Caco-2 (cell line): ENCODE data around the gene KRT37. TPM values are rescaled to one million over a fixed set of nuclear protein-coding genes. Genes with fewer than 3 reads are reported as not detected.
A peak's percentile ranks its signal among the peaks of the same experiment; 100 is the strongest.
"Not testable (repeated sequence)": the region's sequence is repeated elsewhere in the genome, so short reads cannot be mapped to it uniquely, and the experiment has no call there.

Experiments
- BruUV-seq: library from RNA; stranded (reverse); fragments of 400-500 nt; replicated peaks from 2 replicates; lab custom pipeline; 2021; lab: Mats Ljungman, UMichigan
- CTCF ChIA-PET: fragments of 300-600 bp; sonication (Branson Sonifier 250); formaldehyde crosslinking; loops from one replicate; lab custom pipeline; 2022; ENCODE audit warnings: antibody characterized with exemption; lab: Charles Lee
- POLR2A ChIA-PET: fragments of 300-600 bp; sonication (Branson Sonifier 250); formaldehyde crosslinking; loops from one replicate; lab custom pipeline; 2022; ENCODE audit warnings: antibody characterized with exemption; lab: Charles Lee
- DNase-seq, 2 experiments: peaks; one replicate each; pipeline versions ENCODE4 v3.0.0 to v3.0.0-alpha.2; 2020 to 2022
- H3K27me3 ChIP-seq: replicated peaks from 2 replicates; pipeline ENCODE4 v1.6.0; 2011; ENCODE audit warnings: low read length; ENCODE audit not compliant: control insufficient read depth, insufficient read depth
- H3K36me3 ChIP-seq: 2 replicates; pipeline ENCODE4 v1.5.1; 2011; ENCODE audit warnings: low read length; ENCODE audit not compliant: control insufficient read depth, insufficient read depth
- H3K4me1 ChIP-seq: fragments of 250-450 bp; sonication (Bioruptor Pico); 2 replicates; pipeline ENCODE4 v1.5.1; 2020; ENCODE audit warnings: mild to moderate bottlenecking
- H3K4me3 ChIP-seq: 2 replicates; pipeline ENCODE4 v1.5.1; 2011; ENCODE audit warnings: low read depth, mild to moderate bottlenecking, control low read depth, low read length
- H3K9me3 ChIP-seq: fragments of 250-450 bp; sonication (Bioruptor Pico); 2 replicates; pipeline ENCODE4 v1.5.1; 2020; ENCODE audit warnings: mild to moderate bottlenecking, moderate library complexity
- H3K27ac Mint-ChIP-seq: one replicate; pipeline ENCODE4 v1.8.0; 2022; ENCODE audit warnings: mixed read lengths; ENCODE audit not compliant: unreplicated experiment
- H3K27me3 Mint-ChIP-seq: one replicate; pipeline ENCODE4 v1.8.0; 2022; ENCODE audit warnings: mixed read lengths; ENCODE audit not compliant: insufficient read depth, unreplicated experiment
- H3K36me3 Mint-ChIP-seq: one replicate; pipeline ENCODE4 v1.8.0; 2022; ENCODE audit warnings: mild to moderate bottlenecking, mixed read lengths; ENCODE audit not compliant: insufficient read depth, unreplicated experiment
- H3K4me1 Mint-ChIP-seq: one replicate; pipeline ENCODE4 v1.8.0; 2022; ENCODE audit warnings: low read depth, mixed read lengths; ENCODE audit not compliant: unreplicated experiment
- H3K4me3 Mint-ChIP-seq: one replicate; pipeline ENCODE4 v1.8.0; 2022; ENCODE audit warnings: mild to moderate bottlenecking, moderate library complexity, mixed read lengths; ENCODE audit not compliant: unreplicated experiment
- H3K9me3 Mint-ChIP-seq: one replicate; pipeline ENCODE4 v1.8.0; 2022; ENCODE audit warnings: mixed read lengths; ENCODE audit not compliant: unreplicated experiment
- CTCF ChIP-seq, 2 experiments: fragments of 200-600 bp in 1 of 2; IDR thresholded peaks; 1 replicate in 1 of 2; 2 replicates in 1 of 2; pipeline versions ENCODE4 v1.5.1 to v1.8.0; 2011 to 2022; ENCODE audit warnings: antibody characterized with exemption in 1 of 2, control low read depth in 1 of 2, inconsistent platforms in 1 of 2, low read depth in 1 of 2, low read length in 1 of 2, mild to moderate bottlenecking in 1 of 2, moderate library complexity in 1 of 2; ENCODE audit not compliant: insufficient read depth in 1 of 2, severe bottlenecking in 1 of 2, unreplicated experiment in 1 of 2
- intact Hi-C: fragments of 100-400 bp; cut with micrococcal nuclease; formaldehyde crosslinking; loops from one replicate; pipeline ENCODE4 v1.10.0; 2022; ENCODE audit not compliant: unreplicated experiment
- total RNA-seq: library from RNA; stranded (reverse); gene quantifications from 2 replicates; pipeline ENCODE4 v1.2.3, GENCODE V29; 2022

KRT37 gene
- total RNA-seq, 1 experiment from 2014 or later: not detected

DNA sequence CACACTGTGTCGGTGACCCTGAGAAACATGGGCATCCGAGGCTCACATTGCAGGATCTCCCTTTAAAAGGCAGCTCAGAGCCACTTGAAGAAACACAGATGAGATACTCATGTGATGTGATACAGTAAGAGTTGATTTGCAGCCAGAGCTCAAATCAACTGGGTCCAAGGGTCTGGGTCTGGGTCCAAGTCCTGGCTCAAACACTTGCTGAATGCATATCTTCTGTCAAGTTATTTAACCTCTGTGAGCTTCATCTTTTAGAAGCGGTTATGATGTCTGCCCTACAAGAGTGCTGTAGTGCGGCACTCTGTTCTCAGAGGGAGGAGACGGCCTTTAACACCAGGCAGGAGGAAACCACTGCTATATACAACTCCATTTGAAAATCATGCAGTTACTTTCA, 10.0 kb upstream of the KRT37 start:
- no peak for DNase-seq
- ChIA-PET POLR2A (no interaction called here), CTCF (interaction anchor here (1.1 to 1.4 kb wide), 2 partner anchors 28 to 62 kb away, joined by 3 to 4 read pairs; no protein-coding TSS in a partner anchor)
- intact Hi-C loops: no loop called here
- BruUV-seq: no TSS peak
- no peak for TF ChIP-seq CTCF (IDR thresholded peaks at IDR 0.05; ENCODE audit: insufficient read depth in 1 of 2, low read depth in 1 of 2, low read length in 1 of 2, severe bottlenecking in 1 of 2, unreplicated experiment in 1 of 2)
- H3K4me3 Mint-ChIP-seq: no peak overlapping the region
- H3K27me3 Mint-ChIP-seq: peaks cover 3% of the 10 kb centered on the region
- Histone ChIP-seq H3K36me3 (no peaks in the 10 kb centered on the region), H3K4me3 (no peak overlapping the region), H3K4me1 (peaks cover 17% of the 10 kb centered on the region), H3K9me3 (no peaks in the 10 kb centered on the region), H3K27me3 (no peaks in the 10 kb centered on the region)
- no peaks in the 10 kb centered on the region for H3K36me3 Mint-ChIP-seq
- H3K27ac Mint-ChIP-seq: no peak overlapping the region
- no peaks in the 10 kb centered on the region for H3K9me3 Mint-ChIP-seq
- peaks cover 6% of the 10 kb centered on the region for H3K4me1 Mint-ChIP-seq

- Mint-ChIP-seq H3K36me3 (no peaks in the 10 kb centered on the region), H3K27me3 (peaks cover 3% of the 10 kb centered on the region), H3K4me1 (peaks cover 7% of the 10 kb centered on the region), H3K4me3 (no peak overlapping the region), H3K9me3 (no peaks in the 10 kb centered on the region), H3K27ac (no peak overlapping the region)
- no peak for DNase-seq
- intact Hi-C loops: no loop called here
- Histone ChIP-seq H3K4me3 (no peak overlapping the region), H3K9me3 (no peaks in the 10 kb centered on the region), H3K27me3 (no peaks in the 10 kb centered on the region), H3K4me1 (peaks cover 17% of the 10 kb centered on the region), H3K36me3 (no peaks in the 10 kb centered on the region)
- ChIA-PET POLR2A (no interaction called here), CTCF (interaction anchor here (1.1 to 1.4 kb wide), 2 partner anchors 28 to 62 kb away, joined by 3 to 4 read pairs; no protein-coding TSS in a partner anchor)
- no peak for TF ChIP-seq CTCF (IDR thresholded peaks at IDR 0.05; ENCODE audit: insufficient read depth in 1 of 2, low read depth in 1 of 2, low read length in 1 of 2, severe bottlenecking in 1 of 2, unreplicated experiment in 1 of 2)
- no TSS peak for BruUV-seq
Measured at GRCh38 chr17:41434005-41434404, 9.6 kb upstream of the KRT37 start.

GRCh38 chr17:41433586-41433985, 9.2 kb upstream of the KRT37 start:
- peaks cover 20% of the 10 kb centered on the region for H3K4me1 ChIP-seq
- POLR2A ChIA-PET: no interaction called here
- TF ChIP-seq CTCF (IDR thresholded peaks at IDR 0.05; ENCODE audit: insufficient read depth in 1 of 2, low read depth in 1 of 2, low read length in 1 of 2, severe bottlenecking in 1 of 2, unreplicated experiment in 1 of 2): no peak
- no peaks in the 10 kb centered on the region for H3K9me3 ChIP-seq
- H3K4me3 ChIP-seq: no peak overlapping the region
- intact Hi-C loops: no loop called here
- Mint-ChIP-seq H3K36me3 (no peaks in the 10 kb centered on the region), H3K4me1 (peaks cover 11% of the 10 kb centered on the region), H3K4me3 (no peak overlapping the region), H3K9me3 (no peaks in the 10 kb centered on the region), H3K27ac (no peak overlapping the region), H3K27me3 (peaks cover 3% of the 10 kb centered on the region)
- DNase-seq: no peak
- H3K36me3 ChIP-seq: no peaks in the 10 kb centered on the region
- CTCF ChIA-PET: interaction anchor here (1.1 to 1.4 kb wide), 2 partner anchors 28 to 63 kb away, joined by 3 to 4 read pairs; no protein-coding TSS in a partner anchor
- no peaks in the 10 kb centered on the region for H3K27me3 ChIP-seq
- no TSS peak for BruUV-seq

DNA sequence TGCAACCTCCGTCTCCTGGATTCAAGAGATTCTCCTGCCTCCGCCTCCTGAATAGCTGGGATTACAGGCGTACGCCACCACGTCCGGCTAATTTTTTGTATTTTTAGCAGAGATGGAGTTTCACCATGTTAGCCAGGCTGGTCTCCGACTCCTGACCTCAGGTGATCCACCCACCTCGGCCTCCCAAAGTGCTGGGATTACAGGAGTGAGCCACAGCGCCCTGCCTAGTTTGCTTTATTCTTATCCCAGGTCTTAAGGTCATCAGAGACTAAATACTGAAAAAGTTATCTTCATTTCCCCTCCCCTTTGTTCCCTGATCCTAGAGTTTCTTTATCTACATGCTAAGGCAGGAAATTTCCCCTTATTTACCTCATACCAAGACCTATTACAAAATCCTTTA, 6.0 kb upstream of the KRT37 start:
- H3K27me3 ChIP-seq, H3K27me3 Mint-ChIP-seq, H3K27ac Mint-ChIP-seq, H3K4me3 Mint-ChIP-seq, H3K36me3 ChIP-seq, H3K36me3 Mint-ChIP-seq, H3K9me3 Mint-ChIP-seq, H3K4me3 ChIP-seq, BruUV-seq, intact Hi-C loops, H3K9me3 ChIP-seq: not testable (repeated sequence)
- peaks cover 20% of the 10 kb centered on the region for H3K4me1 ChIP-seq
- ChIA-PET POLR2A (interaction anchor here (0.6 kb wide), 1 partner anchor 528 kb away, joined by 6 read pairs; no protein-coding TSS in a partner anchor), CTCF (interaction anchor here (0.7 kb wide), 1 partner anchor 216 kb away, joined by 3 read pairs; no protein-coding TSS in a partner anchor)
- H3K4me1 Mint-ChIP-seq: peaks cover 13% of the 10 kb centered on the region
- peak; percentile 55 to 58 for DNase-seq
